Uterus (tissue), 4 donors: ENCODE data around the gene FDXR. TPM values are rescaled to one million over a fixed set of nuclear protein-coding genes. Genes with fewer than 3 reads are reported as not detected.

ENCODE experiments used
- DNase-seq, 2 donors: peaks; one replicate each; pipeline ENCODE4 v3.0.0-alpha.2; 2019 to 2020
- H3K27ac ChIP-seq, 2 donors: fragments of 200-600 bp; sonication (generic); 1 replicate in 1 of 2; 2 replicates in 1 of 2; pipeline ENCODE4 v1.5.1; 2016 to 2018
- H3K27me3 ChIP-seq, 2 donors: fragments of 200-600 bp; sonication (generic); one replicate each; pipeline ENCODE4 v1.5.1; 2018 to 2019; ENCODE audit warnings: control low read depth in 1 of 2
- H3K36me3 ChIP-seq, 2 donors: fragments of 200-600 bp; sonication (generic); one replicate each; pipeline ENCODE4 v1.5.1; 2019; ENCODE audit warnings: control low read depth in 1 of 2
- H3K4me1 ChIP-seq, 2 donors: fragments of 200-600 bp; sonication (generic); one replicate each; pipeline ENCODE4 v1.5.1; 2018 to 2019; ENCODE audit warnings: control low read depth in 1 of 2
- H3K4me3 ChIP-seq, 2 donors: fragments of 200-600 bp; sonication (generic); 1 replicate in 1 of 2; 2 replicates in 1 of 2; pipeline ENCODE4 v1.5.1; 2018 to 2019; ENCODE audit warnings: mild to moderate bottlenecking in 1 of 2
- H3K9me3 ChIP-seq, 2 donors: fragments of 200-600 bp; sonication (generic); one replicate each; pipeline ENCODE4 v1.5.1; 2019; ENCODE audit warnings: control low read depth in 1 of 2
- CTCF ChIP-seq, 4 experiments: fragments of 200-600 bp in 2 of 4; fragments of 450-650 bp in 2 of 4; sonication (generic) in 2 of 4; IDR thresholded peaks; one replicate each; pipeline ENCODE4 v1.5.1; 2016 to 2019; ENCODE audit warnings: antibody characterized with exemption in 4 of 4, mild to moderate bottlenecking in 2 of 4, moderate library complexity in 1 of 4
- POLR2A ChIP-seq, 2 donors: fragments of 450-650 bp; IDR thresholded peaks; one replicate each; pipeline ENCODE4 v1.6.1; 2016; ENCODE audit warnings: antibody characterized with exemption in 2 of 2, mild to moderate bottlenecking in 1 of 2, moderate library complexity in 1 of 2
- intact Hi-C: fragments of 100-400 bp; cut with DNase I; formaldehyde crosslinking; loops from one replicate; pipeline ENCODE4 v1.15.1; 2023; ENCODE audit warnings: low total_unique reads
- total RNA-seq, 4 donors: library from RNA; depleted of rRNA in 3 of 4; stranded (reverse); fragments of >200 nt in 3 of 4; gene quantifications; one replicate each; pipeline versions ENCODE4 v1.1.0 to v1.2.4, GENCODE V29; 2014 to 2023
- donor health status: DM: yes; HTN: yes; CAD: no.

FDXR gene
- total RNA-seq, 4 donors from 2014 or later, result 5.1 to 13.4 (median 7.2) TPM; not detected in 1

- TF ChIP-seq CTCF (IDR thresholded peaks at IDR 0.05), result no peak
- TF ChIP-seq POLR2A (IDR thresholded peaks at IDR 0.05), result no peak
- no peak overlapping the region for H3K27ac ChIP-seq
- H3K4me1 ChIP-seq, result peaks cover 0 to 18% of the 10 kb centered on the region in 2 donors
- H3K9me3 ChIP-seq, result no peaks in the 10 kb centered on the region
- DNase-seq, result no peak
- intact Hi-C loops, result no loop called here
- no peaks in the 10 kb centered on the region for H3K36me3 ChIP-seq
- H3K27me3 ChIP-seq, result peaks cover 26 to 57% of the 10 kb centered on the region in 2 donors
- no peak overlapping the region for H3K4me3 ChIP-seq
Observed at GRCh38 chr17:74856112-74856511, 16.7 kb downstream of the FDXR start.

- Histone ChIP-seq H3K27me3 (peaks cover 19 to 50% of the 10 kb centered on the region in 2 donors), H3K4me3 (no peak overlapping the region), H3K9me3 (no peaks in the 10 kb centered on the region), H3K36me3 (no peaks in the 10 kb centered on the region), H3K27ac (no peak overlapping the region), H3K4me1 (peaks cover 0 to 10% of the 10 kb centered on the region in 2 donors)
- no peak for DNase-seq
- no peak for TF ChIP-seq POLR2A (IDR thresholded peaks at IDR 0.05)
- TF ChIP-seq CTCF (IDR thresholded peaks at IDR 0.05), result no peak
- intact Hi-C loops, result no loop called here
Observed at GRCh38 chr17:74855323-74855722, 17.5 kb downstream of the FDXR start.

- H3K4me3 ChIP-seq, result no peak overlapping the region
- peaks cover 15 to 45% of the 10 kb centered on the region in 2 donors for H3K27me3 ChIP-seq
- no peaks in the 10 kb centered on the region for H3K9me3 ChIP-seq
- no peak overlapping the region for H3K27ac ChIP-seq
- no peak for DNase-seq
- TF ChIP-seq POLR2A (IDR thresholded peaks at IDR 0.05) (no peak), CTCF (IDR thresholded peaks at IDR 0.05) (no peak)
- intact Hi-C loops, result no loop called here
- H3K36me3 ChIP-seq, result no peaks in the 10 kb centered on the region
- H3K4me1 ChIP-seq, result peaks cover 0 to 7% of the 10 kb centered on the region in 2 donors
Observed at GRCh38 chr17:74854792-74855191, 18.0 kb downstream of the FDXR start.

GRCh38 chr17:74853669-74854068 is 19.1 kb downstream of the FDXR start:
- Histone ChIP-seq H3K36me3 (no peaks in the 10 kb centered on the region), H3K4me3 (no peak overlapping the region), H3K4me1 (no peaks in the 10 kb centered on the region), H3K27ac (no peak overlapping the region), H3K27me3 (peaks cover 10 to 35% of the 10 kb centered on the region in 2 donors), H3K9me3 (no peaks in the 10 kb centered on the region)
- intact Hi-C loops, result no loop called here
- no peak for TF ChIP-seq CTCF (IDR thresholded peaks at IDR 0.05)
- TF ChIP-seq POLR2A (IDR thresholded peaks at IDR 0.05), result no peak
- no peak for DNase-seq

GRCh38 chr17:74853048-74853397 is 19.8 kb downstream of the FDXR start:
- no peak overlapping the region for H3K4me3 ChIP-seq
- H3K27ac ChIP-seq, result no peak overlapping the region
- no peak for TF ChIP-seq CTCF (IDR thresholded peaks at IDR 0.05)
- TF ChIP-seq POLR2A (IDR thresholded peaks at IDR 0.05), result no peak
- DNase-seq, result no peak
- no peaks in the 10 kb centered on the region for H3K4me1 ChIP-seq
- no peaks in the 10 kb centered on the region for H3K36me3 ChIP-seq
- peaks cover 10 to 31% of the 10 kb centered on the region in 2 donors for H3K27me3 ChIP-seq
- no peaks in the 10 kb centered on the region for H3K9me3 ChIP-seq
- intact Hi-C loops, result no loop called here
